Measurements from ENCODE around the gene CACHD1. TPM values are rescaled to one million over a fixed set of nuclear protein-coding genes. Genes with fewer than 3 reads are reported as not detected.

CACHD1 gene
- total and polyA plus RNA-seq, 9 of the 15 experiments (the other 6 are each of a cell fraction or from before 2014, with no cell fraction given), result 0.07 TPM; not detected in 8

DNA sequence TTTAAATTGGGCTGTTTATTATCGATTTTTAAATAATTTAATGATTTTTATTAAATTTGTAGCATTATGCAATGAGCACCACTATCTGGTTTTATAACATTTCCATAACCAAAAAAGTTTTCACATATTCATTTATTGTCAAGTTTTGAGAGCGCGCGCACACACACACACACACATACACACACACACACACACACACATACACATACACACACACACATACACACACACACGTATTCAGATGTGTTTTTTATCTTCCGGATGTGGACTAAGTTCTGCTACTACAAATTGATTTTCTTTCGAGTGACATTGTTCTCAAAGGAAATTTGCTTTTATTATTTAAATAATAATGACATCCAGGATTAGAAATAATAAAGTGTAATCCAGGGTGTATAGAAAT lies 16.3 kb downstream of the CACHD1 start:
- Histone ChIP-seq H3K27ac (ENCODE audit: extremely low read depth, low read depth, low read length) (no peak overlapping the region), H2AFZ (ENCODE audit: low read depth, low read length) (no peak overlapping the region), H3K4me2 (ENCODE audit: insufficient read depth, low read length) (no peak overlapping the region), H3K79me2 (ENCODE audit: control insufficient read depth, insufficient read depth, low read length) (no peaks in the 10 kb centered on the region), H3K9me3 (replicated peaks; ENCODE audit: control insufficient read depth, insufficient read depth, low read depth, low read length) (no peaks in the 10 kb centered on the region), H3K9ac (ENCODE audit: insufficient read depth in 1 of 2, low read depth in 2 of 2, low read length in 2 of 2) (no peak overlapping the region), H3K4me1 (replicated peaks in 1 of 2; ENCODE audit: control insufficient read depth in 2 of 2, insufficient read depth in 2 of 2, low read length in 2 of 2) (no peaks in the 10 kb centered on the region), H3K4me3 (no peak overlapping the region), H3K36me3 (ENCODE audit: control insufficient read depth, insufficient read depth, low read length) (no peaks in the 10 kb centered on the region), H4K20me1 (replicated peaks; ENCODE audit: control insufficient read depth, insufficient read depth, low read length) (no peaks in the 10 kb centered on the region), H3K27me3 (ENCODE audit: control insufficient read depth in 2 of 2, insufficient read depth in 2 of 2, low read length in 2 of 2) (no peaks in the 10 kb centered on the region), H3K9me1 (ENCODE audit: control insufficient read depth, insufficient read depth, low read length) (no peaks in the 10 kb centered on the region)
- intact Hi-C loops (cut with micrococcal nuclease) (no loop called here), in situ Hi-C loops (cut with MboI) (no loop called here)
- TF ChIP-seq MBD2 (IDR thresholded peaks at IDR 0.05; ENCODE audit: borderline replicate concordance, low read depth), result no peak
- no peak for TF ChIP-seq TFAM (CRISPR knock-in tag; conservative IDR thresholded peaks at IDR 0.05)
- TF ChIP-seq YY1 (IDR thresholded peaks at IDR 0.05; ENCODE audit: borderline replicate concordance in 1 of 3, control insufficient read depth in 1 of 3, extremely low read depth in 1 of 3, insufficient read depth in 3 of 3, insufficient read length in 1 of 3, insufficient replicate concordance in 2 of 3, low read depth in 1 of 3, low read length in 2 of 3), result no peak
- TF ChIP-seq NRF1 (conservative IDR thresholded peaks at IDR 0.05 in 1 of 2, IDR thresholded peaks at IDR 0.05 in 1 of 2), result no peak
- no peak for TF ChIP-seq ZNF133 (CRISPR knock-in tag; IDR thresholded peaks at IDR 0.05)
- TF ChIP-seq ESRRB (CRISPR knock-in tag; IDR thresholded peaks at IDR 0.05; ENCODE audit: borderline replicate concordance), result no peak
- BruUV-seq (replicated peaks), result no TSS peak
- no peak for DNase-seq (ENCODE audit: extremely low read depth in 1 of 4, low spot score in 3 of 4)
- ChIA-PET CTCF (ENCODE audit: low intra/inter-chr PET ratio) (no interaction called here), POLR2A (no interaction called here)
- ATAC-seq, result no peak
- WGBS (ENCODE audit: insufficient coverage, low coverage, missing lambda C conversion rate), result 2% methylated on average over 4 of the region's 7 CpGs
- no peak for FAIRE-seq

DNA sequence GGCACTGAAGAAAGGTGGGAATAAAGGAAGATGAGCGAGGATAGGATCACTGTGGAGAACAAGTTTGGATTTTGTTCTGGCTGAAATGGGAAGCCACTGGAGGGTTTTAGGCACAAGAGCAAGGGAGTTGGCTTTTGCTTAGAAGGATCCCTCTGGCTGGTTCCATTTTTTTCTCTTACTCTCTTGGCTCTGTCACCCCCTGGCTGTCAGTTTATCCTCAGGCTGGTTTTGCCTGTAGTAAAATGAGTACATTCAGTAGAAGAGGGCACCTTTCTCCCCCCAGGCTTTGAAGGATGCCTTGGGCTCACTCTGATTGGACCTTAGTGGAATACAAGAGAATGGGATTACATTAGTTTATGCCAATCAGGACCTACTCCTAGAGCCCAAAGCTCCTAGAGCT lies 17.1 kb downstream of the CACHD1 start:
- Histone ChIP-seq H3K9me3 (replicated peaks; ENCODE audit: control insufficient read depth, insufficient read depth, low read depth, low read length) (no peaks in the 10 kb centered on the region), H3K27me3 (ENCODE audit: control insufficient read depth in 2 of 2, insufficient read depth in 2 of 2, low read length in 2 of 2) (no peaks in the 10 kb centered on the region), H3K9me1 (ENCODE audit: control insufficient read depth, insufficient read depth, low read length) (no peaks in the 10 kb centered on the region), H2AFZ (ENCODE audit: low read depth, low read length) (no peak overlapping the region), H4K20me1 (replicated peaks; ENCODE audit: control insufficient read depth, insufficient read depth, low read length) (no peaks in the 10 kb centered on the region), H3K4me3 (no peak overlapping the region), H3K27ac (ENCODE audit: extremely low read depth, low read depth, low read length) (no peak overlapping the region), H3K79me2 (ENCODE audit: control insufficient read depth, insufficient read depth, low read length) (no peaks in the 10 kb centered on the region), H3K4me1 (replicated peaks in 1 of 2; ENCODE audit: control insufficient read depth in 2 of 2, insufficient read depth in 2 of 2, low read length in 2 of 2) (no peaks in the 10 kb centered on the region), H3K9ac (ENCODE audit: insufficient read depth in 1 of 2, low read depth in 2 of 2, low read length in 2 of 2) (no peak overlapping the region), H3K36me3 (ENCODE audit: control insufficient read depth, insufficient read depth, low read length) (no peaks in the 10 kb centered on the region), H3K4me2 (ENCODE audit: insufficient read depth, low read length) (no peak overlapping the region)
- intact Hi-C loops (cut with micrococcal nuclease), result loop anchor here (1.0 kb wide), 1 partner anchor 218 kb away; no protein-coding TSS in a partner anchor
- no TSS peak for BruUV-seq (replicated peaks)
- CTCF ChIA-PET (ENCODE audit: low intra/inter-chr PET ratio), result interaction anchor here (1.0 kb wide), 1 partner anchor 108 kb away, joined by 5 read pairs; no protein-coding TSS in a partner anchor
- FAIRE-seq (no peak), DNase-seq (ENCODE audit: extremely low read depth in 1 of 4, low spot score in 3 of 4) (no peak), ATAC-seq (no peak)
- 0% methylated on average over 1 of the region's 1 CpG for WGBS (ENCODE audit: insufficient coverage, low coverage, missing lambda C conversion rate)
- POLR2A ChIA-PET, result no interaction called here
- in situ Hi-C loops (cut with MboI), result no loop called here
- TF ChIP-seq CTCF (IDR thresholded peaks at IDR 0.05 in 2 of 3, conservative IDR thresholded peaks at IDR 0.05 in 1 of 3; ENCODE audit: insufficient read depth in 2 of 3, low read depth in 1 of 3, low read length in 3 of 3), result peak in 2 of 3 experiments; percentile 8 to 28; a peak in 3 of 6 replicates
- TF ChIP-seq, protein P1, sequence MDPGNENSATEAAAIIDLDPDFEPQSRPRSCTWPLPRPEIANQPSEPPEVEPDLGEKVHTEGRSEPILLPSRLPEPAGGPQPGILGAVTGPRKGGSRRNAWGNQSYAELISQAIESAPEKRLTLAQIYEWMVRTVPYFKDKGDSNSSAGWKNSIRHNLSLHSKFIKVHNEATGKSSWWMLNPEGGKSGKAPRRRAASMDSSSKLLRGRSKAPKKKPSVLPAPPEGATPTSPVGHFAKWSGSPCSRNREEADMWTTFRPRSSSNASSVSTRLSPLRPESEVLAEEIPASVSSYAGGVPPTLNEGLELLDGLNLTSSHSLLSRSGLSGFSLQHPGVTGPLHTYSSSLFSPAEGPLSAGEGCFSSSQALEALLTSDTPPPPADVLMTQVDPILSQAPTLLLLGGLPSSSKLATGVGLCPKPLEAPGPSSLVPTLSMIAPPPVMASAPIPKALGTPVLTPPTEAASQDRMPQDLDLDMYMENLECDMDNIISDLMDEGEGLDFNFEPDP (CRISPR knock-in tag; IDR thresholded peaks at IDR 0.05), result no peak
- TF ChIP-seq CHD1 (IDR thresholded peaks at IDR 0.05; ENCODE audit: low read length), result no peak
- TF ChIP-seq NFXL1 (CRISPR knock-in tag; IDR thresholded peaks at IDR 0.05), result no peak
- TF ChIP-seq HSF4 (CRISPR knock-in tag; IDR thresholded peaks at IDR 0.05; ENCODE audit: borderline replicate concordance), result no peak
- TF ChIP-seq HOXB6 (CRISPR knock-in tag; IDR thresholded peaks at IDR 0.05; ENCODE audit: borderline replicate concordance), result no peak
- peak; percentile 17 to 24; a peak in 2 of 4 replicates for TF ChIP-seq RAD21 (CRISPR knock-in tag; conservative IDR thresholded peaks at IDR 0.05 in 1 of 2, IDR thresholded peaks at IDR 0.05 in 1 of 2)

Data from K562 (cell line).